Activated CD8-positive, alpha-beta memory T cell treated with anti-CD3 and anti-CD28 coated beads for 36 hours (primary cell): ENCODE measurements around the gene RAPGEF6. TPM values are rescaled to one million over a fixed set of nuclear protein-coding genes. Genes with fewer than 3 reads are reported as not detected.
"Not testable (repeated sequence)": the region's sequence is repeated elsewhere in the genome, so short reads cannot be mapped to it uniquely, and the experiment has no call there.

ENCODE experiments used
- CTCF ChIA-PET: fragments of 350-600 bp; sonication (Branson Sonifier 250); formaldehyde crosslinking; loops from one replicate; lab custom pipeline; 2021; ENCODE audit warnings: antibody characterized with exemption; lab: Charles Lee
- POLR2A ChIA-PET: fragments of 350-600 bp; sonication (Branson Sonifier 250); formaldehyde crosslinking; loops from one replicate; lab custom pipeline; 2021; ENCODE audit warnings: antibody characterized with exemption; lab: Charles Lee
- total RNA-seq, 2 experiments: library from RNA; stranded (reverse); gene quantifications; one replicate each; pipeline ENCODE4 v1.2.3, GENCODE V29; 2021

RAPGEF6 gene
- total RNA-seq, 2 experiments from 2014 or later: 23.2 to 24.4 TPM

DNA sequence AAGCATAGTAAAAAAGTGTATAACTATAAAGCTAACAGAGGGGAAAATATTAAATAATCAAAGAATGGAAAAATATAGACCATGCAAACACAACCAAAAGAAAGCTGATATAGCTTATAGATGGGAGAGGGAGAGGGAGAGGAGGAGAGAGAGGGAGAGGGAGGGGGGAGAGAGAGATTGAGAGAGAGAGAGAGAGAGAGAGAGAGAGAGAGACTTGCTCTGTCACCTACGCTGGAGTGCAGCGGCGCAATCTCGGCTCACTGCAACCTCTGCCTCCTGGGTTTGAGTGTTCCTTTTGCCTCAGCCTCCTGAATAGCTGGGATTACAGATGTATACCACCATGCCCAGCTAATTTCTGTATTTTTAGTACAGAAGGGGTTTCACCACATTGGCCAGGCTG, 110.6 kb downstream of the RAPGEF6 start:
- CTCF ChIA-PET: no interaction called here
- POLR2A ChIA-PET: interaction anchor here (0.7 kb wide), 1 partner anchor 19 kb away, joined by 7 read pairs; no protein-coding TSS in a partner anchor

DNA sequence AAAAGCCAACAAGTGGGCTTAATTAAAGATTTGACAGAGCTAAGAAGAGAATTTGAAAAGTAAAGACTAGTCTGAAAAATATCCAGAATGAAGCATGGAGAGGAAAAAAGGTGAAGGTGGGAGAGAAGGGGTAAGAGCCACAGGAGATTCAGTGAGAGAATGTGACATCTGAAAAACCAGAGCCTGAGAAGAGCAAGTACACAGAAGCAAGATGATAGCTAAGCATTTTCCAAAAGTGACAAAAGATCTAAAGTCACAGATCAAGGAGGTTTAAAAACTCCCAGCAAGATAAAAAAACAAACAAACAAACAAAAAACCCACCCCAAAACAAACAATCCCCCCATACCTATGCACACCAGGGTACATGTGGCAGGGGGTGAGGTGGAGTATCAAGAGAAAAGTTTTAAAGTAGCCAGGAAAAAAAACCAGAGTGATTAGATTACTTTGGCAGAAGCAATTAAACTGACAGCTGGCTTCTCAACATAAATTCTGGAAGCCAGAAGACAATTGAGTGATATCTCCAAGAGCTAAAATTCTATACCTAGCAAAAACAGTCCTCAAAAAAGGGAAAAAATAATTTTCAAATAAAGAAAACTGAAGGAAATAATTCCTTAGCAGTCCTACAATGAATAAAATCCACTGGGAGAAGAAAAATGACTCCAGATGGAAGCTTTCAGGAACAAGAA, 111.4 kb downstream of the RAPGEF6 start:
- ChIA-PET CTCF (interaction anchor here (0.6 kb wide), 1 partner anchor 484 kb away, joined by 3 read pairs; no protein-coding TSS in a partner anchor), POLR2A (interaction anchor here (0.7 kb wide), 1 partner anchor 18 kb away, joined by 7 read pairs; no protein-coding TSS in a partner anchor)

DNA sequence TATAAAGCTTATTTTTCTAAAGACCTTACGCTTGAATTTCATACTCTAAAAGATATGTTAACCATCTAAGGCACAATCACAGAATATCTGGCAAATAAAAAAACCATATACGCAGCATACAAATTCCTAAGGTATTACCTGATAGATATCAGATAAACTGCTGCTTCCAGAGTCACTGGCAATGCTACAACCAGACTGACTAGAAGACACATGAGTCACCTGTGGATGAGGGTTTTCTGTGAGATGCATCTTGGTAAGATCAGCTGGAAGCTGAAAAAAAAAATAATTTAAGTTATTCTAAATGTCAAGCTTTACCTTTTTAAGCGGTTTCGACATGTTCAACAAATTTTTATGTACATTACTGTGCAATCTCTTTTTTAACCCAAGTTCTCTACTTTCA, 113.8 kb downstream of the RAPGEF6 start:
- CTCF ChIA-PET: interaction anchor here (0.5 to 1.2 kb wide), 2 partner anchors 12 to 35 kb away, joined by 3 to 4 read pairs; no protein-coding TSS in a partner anchor
- POLR2A ChIA-PET: no interaction called here

DNA sequence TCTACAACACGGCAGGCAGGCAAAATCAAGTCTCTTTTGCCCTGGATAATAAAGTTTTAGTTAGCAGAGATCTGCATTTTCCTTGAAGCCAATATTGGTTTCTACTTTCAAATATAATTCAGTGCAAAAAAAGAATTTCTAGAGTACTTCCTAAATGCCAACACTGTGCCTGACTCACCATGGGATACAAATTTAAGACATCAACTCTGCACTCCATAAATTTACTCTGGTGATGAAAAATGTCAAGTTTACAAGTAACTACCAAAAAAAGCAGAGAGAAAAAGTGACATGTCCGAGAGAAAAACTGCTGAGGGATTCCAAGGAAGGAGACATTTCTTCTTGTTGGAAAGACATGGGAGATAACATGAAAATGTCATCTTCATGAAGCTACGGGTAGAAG, 119.7 kb downstream of the RAPGEF6 start:
- POLR2A ChIA-PET: no interaction called here
- CTCF ChIA-PET: no interaction called here

DNA sequence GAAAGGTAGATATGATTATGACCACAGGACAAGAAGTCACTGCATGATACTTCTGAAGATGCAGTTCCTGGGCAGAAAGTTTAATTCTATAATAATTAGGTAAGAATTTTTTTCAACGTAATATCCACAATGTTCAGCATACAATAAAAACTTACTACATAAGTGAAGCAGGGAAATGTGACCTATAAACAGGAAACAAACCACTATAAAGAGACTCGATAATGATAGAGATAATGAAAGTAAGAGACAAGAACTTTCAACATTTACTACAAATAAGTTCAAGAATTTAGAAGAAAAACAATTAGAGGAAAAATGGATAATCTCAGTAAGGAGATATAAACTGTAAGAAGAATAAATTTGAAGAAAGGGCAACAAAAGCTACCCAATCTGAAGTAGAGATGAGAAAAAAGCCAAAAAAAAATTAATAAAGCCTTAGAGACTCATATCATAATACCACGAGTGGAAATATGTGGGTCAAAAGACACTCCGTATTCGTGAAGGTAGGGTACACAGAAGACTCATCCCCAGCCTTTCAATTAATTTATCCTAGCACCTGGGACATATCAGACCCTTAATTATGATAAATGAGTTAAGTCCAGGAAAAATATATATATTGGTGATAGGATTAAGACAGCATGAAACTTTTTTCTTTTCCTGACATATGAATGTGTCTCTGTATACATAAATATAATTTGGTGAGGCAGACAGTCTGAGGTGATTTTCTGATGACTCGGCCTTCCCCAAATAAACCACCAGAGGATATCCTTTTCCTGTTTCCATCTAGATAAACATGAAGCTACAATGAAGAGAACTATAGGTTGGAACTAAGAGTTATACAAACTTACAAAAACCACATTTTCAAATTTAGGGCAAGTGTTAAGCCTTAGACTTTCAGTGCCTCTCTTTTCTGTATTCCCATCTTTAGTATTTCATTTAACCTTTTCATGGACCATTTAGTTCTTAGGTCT, 120.4 kb downstream of the RAPGEF6 start:
- POLR2A ChIA-PET: interaction anchor here (0.7 kb wide), 1 partner anchor 264 kb away, joined by 3 read pairs; no protein-coding TSS in a partner anchor

DNA sequence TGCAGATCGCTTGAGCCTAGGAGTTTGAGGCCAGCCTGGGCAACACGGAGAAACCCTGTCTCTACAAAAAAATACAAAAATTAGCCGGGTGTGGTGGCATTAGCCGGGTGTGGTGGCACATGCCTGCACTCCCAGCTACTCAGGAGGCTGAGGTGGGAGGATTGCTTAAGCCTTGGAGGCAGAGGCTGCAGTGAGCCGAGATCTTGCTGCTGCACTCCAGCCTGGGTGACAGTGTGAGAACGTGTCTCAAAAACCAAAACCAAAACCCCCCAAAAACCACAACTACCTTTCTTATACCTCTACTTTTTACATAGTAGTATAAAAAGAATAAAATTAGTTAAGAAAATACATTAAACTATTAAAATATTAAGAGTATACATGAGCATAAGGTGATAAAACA, 121.2 kb downstream of the RAPGEF6 start:
- POLR2A ChIA-PET: no interaction called here
- CTCF ChIA-PET: no interaction called here

More for the DNA sequence above, 120.4 kb downstream of the RAPGEF6 start:
- CTCF ChIA-PET: no interaction called here

DNA sequence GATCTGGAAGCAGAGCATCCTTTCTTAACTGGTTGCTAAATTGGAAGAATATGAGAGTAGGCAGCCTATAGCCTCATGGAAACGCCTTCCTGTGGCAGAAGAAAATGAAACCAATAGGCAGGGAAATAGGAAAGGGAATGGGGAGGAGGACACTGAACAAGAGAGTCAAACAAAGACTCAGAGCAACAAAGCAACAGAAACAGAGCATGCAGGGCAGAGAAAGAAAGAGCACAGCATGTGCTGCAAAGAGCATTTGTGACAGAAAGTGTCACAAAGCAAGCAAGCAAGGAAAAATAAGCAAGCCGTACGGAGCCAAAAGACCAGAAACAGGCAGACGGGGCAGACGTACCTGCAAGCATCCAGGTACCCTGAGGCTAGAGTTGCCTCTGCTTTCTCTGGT, 123.1 kb downstream of the RAPGEF6 start:
- ChIA-PET CTCF (interaction anchor here (0.7 kb wide), 1 partner anchor 78 kb away, joined by 3 read pairs; no protein-coding TSS in a partner anchor), POLR2A (no interaction called here)

DNA sequence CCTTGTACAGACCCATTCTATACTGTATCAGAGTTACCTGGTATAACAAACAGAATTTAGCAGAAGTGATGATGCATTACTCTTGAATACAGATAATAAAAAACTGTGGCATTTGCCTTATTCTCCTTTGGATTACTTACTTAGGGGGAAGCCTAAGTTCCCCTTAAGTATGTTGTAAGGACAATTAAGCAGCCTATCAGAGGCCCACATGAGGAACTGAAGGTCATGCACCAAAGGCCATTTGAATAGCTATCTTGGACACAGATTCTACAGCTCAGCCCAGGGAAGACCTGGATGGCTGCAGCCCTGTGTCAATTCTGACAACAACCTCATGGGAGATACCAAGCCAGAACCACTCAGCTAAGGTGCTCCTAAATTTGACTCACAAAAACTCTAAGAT, 125.2 kb downstream of the RAPGEF6 start:
- ChIA-PET POLR2A (no interaction called here), CTCF (interaction anchor here (0.7 kb wide), 1 partner anchor 23 kb away, joined by 3 read pairs; no protein-coding TSS in a partner anchor)

DNA sequence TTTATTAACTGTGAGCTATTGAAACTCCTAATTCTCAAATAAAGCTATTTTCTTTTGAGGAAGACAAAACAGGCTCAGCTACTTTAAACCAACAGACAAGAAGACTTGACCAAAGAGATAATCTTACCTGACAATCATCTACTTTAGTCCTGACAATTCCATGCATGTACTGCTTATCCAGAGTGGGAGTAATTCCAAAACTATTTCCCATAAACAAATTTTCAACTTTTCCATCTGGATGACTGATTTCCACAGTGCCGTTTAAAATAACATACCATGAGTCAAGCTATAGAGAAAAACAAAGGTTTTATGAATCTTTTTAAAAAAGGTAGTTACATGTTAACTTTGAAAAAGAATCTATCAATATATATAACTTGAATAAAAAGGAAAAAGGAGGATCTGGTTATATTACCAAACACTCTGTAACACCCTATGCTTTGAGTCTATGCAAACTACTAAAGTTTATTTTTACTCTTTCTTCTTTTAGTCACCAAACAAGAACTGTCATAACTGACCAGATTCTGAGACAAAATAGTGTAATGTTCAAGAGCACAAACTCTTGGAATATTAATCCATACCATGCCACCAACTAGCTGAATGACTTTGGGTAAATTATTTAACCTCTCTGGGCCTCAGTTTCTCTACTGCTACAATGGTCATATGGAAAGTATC, 129.7 kb downstream of the RAPGEF6 start:
- ChIA-PET CTCF (interaction anchor here (1.2 kb wide), 1 partner anchor 23 kb away, joined by 3 read pairs; no protein-coding TSS in a partner anchor), POLR2A (interaction anchor here (0.6 kb wide), 1 partner anchor 19 kb away, joined by 7 read pairs; no protein-coding TSS in a partner anchor)

DNA sequence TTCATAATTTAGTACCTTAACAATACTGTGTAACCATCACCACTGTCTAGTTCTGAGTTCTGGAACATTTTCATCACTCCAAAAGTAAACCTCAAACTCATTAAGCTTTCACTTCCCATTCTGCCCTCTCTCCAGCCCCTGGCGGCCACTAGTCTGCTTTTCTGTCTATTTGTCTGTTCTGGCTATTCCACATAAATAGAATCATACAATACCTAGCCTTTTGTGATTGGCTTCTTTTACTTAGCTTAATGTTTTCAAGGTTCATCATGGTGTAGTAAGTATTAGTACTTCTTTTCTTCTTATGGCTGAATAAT, 138.7 kb downstream of the RAPGEF6 start:
- POLR2A ChIA-PET: no interaction called here
- CTCF ChIA-PET: no interaction called here

DNA sequence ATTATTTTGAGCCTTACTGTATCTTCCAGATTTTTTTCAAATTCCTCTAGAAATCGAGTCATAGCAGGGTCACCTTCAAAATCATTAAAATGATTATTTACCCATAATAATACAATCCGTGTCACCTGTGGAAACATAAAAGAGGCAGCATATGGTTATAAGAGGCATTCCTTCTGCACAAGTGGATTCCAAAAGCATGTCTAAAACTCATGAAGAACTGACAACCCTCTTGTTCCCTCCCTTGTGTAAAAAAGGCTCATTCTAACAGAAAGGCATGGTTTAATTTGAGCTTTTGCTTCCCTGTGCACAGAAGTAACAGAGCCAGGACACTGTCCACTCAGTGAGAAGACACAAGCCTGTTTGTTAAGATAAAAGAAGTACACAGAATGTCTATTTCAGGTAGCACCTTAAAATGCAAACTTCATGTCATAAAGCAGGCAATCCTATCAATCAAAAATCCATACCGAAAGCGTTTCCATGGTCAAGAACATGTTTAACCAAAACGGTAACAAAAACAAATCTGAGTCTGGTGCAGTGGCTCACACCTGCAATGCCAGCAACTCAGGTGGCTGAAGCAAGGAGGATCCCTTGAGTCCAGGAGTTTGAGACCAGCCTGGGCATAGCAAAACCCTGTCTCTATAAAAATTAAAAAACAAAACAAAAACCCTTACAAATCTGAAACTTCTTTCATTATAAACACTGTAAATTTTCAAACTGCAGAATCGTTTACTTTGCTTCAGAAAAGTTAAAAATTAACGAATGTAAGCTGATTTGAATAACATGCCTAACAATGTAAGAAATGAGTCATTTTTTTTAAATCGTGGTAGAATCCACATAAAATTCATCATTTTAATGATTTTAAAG, 139.3 kb downstream of the RAPGEF6 start:
- ChIA-PET CTCF (no interaction called here), POLR2A (no interaction called here)

DNA sequence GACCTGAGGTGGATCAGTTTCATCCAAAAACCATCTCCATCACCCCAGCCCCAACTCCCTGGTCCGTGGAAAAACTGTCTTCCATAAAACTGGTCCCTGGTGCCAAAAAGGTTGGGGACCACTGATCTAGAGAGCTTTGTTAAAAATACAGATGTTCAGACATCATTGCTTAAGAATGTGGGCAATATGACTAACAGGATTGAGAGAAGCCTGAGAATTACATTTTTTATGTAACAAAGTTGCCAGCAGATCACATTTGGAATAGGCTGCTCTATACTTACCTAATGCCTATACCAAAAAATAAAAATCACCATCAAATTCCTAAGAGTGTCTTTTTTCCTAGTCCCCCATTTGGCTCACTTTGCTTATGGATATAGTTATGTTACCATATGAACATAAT, 143.3 kb downstream of the RAPGEF6 start:
- POLR2A ChIA-PET: no interaction called here
- CTCF ChIA-PET: no interaction called here

DNA sequence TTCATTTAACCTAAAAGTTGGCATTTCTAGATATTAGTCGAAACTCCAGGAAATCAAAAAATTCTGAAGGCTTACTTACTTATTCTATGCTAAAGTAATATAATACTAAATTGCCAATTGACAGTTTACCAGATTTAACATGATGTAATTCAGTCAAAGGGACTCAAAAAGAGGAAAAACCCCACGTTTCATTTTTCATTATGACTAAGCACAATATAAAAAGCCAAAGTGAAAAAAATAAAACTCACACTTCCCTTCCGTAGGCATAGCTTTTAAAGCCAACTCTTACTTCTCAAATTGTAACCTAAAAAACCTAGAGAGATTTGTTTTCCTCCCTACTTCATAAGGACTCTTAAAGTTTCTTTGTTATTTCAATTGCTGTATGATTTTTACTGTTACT, 146.6 kb downstream of the RAPGEF6 start:
- ChIA-PET CTCF (no interaction called here), POLR2A (interaction anchor here (0.6 kb wide), 1 partner anchor 321 kb away, joined by 5 read pairs; no protein-coding TSS in a partner anchor)

DNA sequence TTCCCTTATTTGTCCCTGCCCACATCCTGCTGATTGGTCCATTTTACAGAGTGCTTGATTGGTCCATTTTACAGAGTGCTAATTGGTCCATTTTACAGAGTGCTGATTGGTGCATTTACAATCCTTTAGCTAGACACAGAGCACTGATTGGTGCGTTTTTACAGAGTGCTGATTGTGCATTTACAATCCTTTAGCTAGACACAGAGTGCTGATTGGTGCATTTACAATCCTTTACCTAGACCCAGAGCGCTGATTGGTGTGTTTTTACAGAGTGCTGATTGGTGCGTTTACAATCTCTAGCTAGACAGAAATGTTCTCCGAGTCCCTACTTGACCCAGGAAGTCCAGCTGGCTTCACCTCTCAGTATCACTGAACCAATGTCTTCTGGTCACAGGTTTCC, 147.7 kb downstream of the RAPGEF6 start:
- CTCF ChIA-PET, POLR2A ChIA-PET: not testable (repeated sequence)

DNA sequence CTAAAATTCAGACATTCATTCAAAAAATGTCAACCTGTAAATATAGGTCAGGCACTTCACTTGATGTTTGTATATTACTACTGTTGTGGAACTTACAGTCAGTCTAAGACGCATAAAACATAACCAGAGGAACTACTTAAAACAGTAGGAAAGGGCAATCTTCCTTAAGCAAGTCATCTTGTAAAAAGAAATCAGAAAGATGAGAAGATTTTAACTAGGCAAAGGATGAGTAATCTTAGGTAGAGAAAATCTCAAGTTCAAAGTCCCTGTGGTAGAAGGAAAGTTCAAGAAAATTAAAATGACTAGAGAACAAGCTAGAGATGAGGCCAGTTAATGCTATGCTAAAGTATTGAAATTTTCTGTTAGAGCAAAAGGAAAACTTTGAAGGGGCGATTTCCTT, 152.4 kb downstream of the RAPGEF6 start:
- POLR2A ChIA-PET: no interaction called here
- CTCF ChIA-PET: interaction anchor here (1.1 kb wide), 1 partner anchor 23 kb away, joined by 3 read pairs; no protein-coding TSS in a partner anchor

DNA sequence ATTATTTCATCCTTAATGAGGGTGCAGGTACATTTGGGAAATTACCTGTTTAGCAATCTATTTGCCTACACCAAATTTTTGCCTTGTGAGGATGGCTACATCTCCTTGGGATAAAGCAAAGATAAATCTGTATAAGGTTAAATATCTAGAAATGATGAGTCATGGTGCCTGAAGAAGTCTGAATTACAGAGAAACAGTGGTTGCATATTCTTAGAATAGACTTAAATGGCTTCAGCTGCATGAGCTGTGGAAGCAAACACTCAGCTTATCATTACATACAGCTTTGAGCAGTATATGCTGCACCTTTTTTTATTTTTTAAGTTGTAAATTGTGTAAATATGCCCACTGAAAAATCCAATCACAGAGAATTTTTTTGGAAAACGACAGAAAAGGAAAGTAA, 153.5 kb downstream of the RAPGEF6 start:
- ChIA-PET POLR2A (no interaction called here), CTCF (interaction anchor here (1.1 kb wide), 1 partner anchor 24 kb away, joined by 3 read pairs; no protein-coding TSS in a partner anchor)

DNA sequence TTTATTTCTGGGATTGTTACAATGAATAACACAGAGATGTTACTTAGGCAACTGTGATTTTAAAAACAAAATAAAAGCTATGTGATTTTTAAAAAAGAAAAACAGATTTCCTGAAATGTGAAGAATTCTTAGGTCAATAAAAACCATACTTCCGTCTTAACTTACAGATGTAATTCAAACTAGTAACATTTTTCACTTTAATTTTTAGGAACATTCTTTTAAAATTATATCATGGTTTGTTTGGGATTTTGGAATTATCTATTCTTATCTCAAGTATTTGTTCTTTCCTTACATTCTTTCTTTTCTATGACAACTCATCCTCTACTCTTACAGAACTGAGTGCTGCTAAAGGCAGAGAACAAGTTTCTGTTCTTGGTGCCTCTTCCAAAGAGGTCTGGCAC, 159.5 kb downstream of the RAPGEF6 start:
- ChIA-PET POLR2A (no interaction called here), CTCF (no interaction called here)

DNA sequence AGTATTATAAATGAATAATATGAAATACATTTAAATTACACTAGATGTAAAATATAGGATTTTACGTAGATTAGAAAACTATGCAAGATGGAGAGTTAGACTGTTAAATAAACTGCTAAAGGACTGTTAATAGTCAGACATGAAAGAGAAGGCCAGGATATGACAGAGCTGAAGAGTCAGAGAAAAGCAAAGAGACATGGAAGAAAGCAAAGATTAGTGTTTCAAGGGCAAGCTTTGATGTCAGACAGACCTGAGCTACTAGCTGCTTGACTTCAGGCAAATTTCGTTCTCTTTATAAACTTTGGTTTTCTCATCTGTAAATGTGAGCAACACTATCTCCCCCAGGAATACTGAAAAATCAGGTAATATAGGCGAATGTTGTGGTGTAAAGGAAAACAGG, 161.3 kb downstream of the RAPGEF6 start:
- ChIA-PET CTCF (no interaction called here), POLR2A (no interaction called here)
